AG09309 (cell line): ENCODE results near the gene SLX9.
"Not testable (repeated sequence)": the region's sequence is repeated elsewhere in the genome, so short reads cannot be mapped to it uniquely, and the experiment has no call there.

Source experiments
- DNase-seq: peaks from one replicate; pipeline ENCODE4 v3.0.0-alpha.2; 2010; ENCODE audit warnings: low read depth
- H3K4me3 ChIP-seq: 2 replicates; pipeline ENCODE4 v1.5.1; 2011; ENCODE audit warnings: mild to moderate bottlenecking, low read depth, low read length, moderate library complexity; ENCODE audit not compliant: control insufficient read depth
- CTCF ChIP-seq: IDR thresholded peaks from 2 replicates; pipeline ENCODE4 v1.5.1; 2011; ENCODE audit warnings: mild to moderate bottlenecking, low read depth, low read length, inconsistent platforms; ENCODE audit not compliant: insufficient read depth, control insufficient read depth; ENCODE audit errors: missing control alignments

SLX9 gene

DNA sequence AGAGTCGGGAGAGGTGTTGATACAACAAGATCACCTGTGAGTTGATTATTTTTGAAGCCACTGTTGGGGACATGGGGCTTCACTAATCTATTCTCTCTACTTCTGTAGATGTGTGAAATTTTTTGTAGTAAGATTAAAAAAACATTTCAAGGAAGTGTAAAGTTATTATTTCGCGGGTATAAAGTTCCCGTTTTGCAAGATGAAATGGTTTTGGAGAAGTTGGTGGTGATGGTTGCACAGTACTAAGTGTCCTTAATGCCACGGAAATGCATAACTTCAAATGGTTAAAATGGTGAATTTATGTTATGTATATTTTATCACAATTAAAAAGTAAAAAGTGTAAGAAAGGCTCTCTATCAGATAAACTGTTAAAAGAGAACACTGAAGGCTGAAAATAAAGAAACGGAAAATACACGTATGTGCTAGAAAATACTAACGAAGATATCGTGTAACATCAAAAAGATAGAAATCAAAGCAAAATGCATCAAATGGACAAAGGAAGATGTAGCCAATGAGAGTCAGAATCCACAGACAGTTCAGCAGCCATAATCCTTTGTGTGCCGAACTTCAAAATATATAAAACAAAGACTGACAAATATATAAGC, 16.2 kb upstream of the SLX9 start:
- no peak for TF ChIP-seq CTCF
- no peak for DNase-seq
- no peak overlapping the region for H3K4me3 ChIP-seq

- TF ChIP-seq CTCF, result no peak
- no peak overlapping the region for H3K4me3 ChIP-seq
- DNase-seq, result peak; percentile 62
These were observed 15.0 kb upstream of the SLX9 start for GRCh38 chr21:44924606-44925377.

GRCh38 chr21:44925378-44925755, 14.5 kb upstream of the SLX9 start:
- H3K4me3 ChIP-seq, result no peak overlapping the region
- TF ChIP-seq CTCF, result no peak

DNA sequence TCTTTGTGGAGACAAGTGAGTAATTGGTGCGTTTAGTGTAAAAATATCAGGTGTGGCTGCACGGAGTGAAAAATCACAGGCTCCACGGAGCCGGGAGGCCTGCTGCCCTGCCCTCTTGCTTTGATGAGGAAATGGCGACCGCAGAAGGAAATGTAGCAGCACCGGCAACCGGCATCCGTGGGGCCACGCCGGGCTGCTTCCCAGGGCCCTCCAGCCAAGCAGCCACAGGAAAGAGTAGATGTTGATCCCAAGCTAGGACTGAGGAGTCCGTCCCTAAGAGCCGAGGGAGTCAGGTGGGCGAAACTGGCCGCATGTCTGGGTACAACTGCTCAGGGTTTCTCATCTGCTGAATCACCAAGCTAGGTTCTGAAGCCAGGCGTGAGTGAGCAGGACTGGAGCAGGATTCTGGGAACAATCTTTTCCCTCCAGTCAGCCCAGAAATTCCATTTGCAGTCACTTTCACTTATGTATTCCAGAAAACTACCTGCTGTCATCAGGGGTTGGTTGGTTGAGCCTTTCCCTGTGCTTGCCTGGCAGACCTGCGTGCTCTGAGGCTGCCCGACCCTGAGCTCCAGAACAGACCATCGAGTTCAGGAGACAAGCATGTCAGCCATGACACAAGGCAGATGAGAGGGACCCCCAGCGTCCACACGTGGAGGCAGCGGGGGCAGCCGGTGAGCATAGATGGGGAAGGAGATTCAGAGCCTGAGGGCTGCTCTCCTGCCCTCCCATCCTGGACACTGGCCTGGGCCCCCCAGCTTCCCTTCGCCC, 13.3 kb upstream of the SLX9 start:
- peak; percentile 21 for DNase-seq
- no peak overlapping the region for H3K4me3 ChIP-seq
- TF ChIP-seq CTCF, result no peak

More at GRCh38 chr21:44925378-44925755, 14.5 kb upstream of the SLX9 start:
- DNase-seq, result no peak

- no peak for TF ChIP-seq CTCF
- no peak for DNase-seq
- no peak overlapping the region for H3K4me3 ChIP-seq
These were observed 12.6 kb upstream of the SLX9 start for GRCh38 chr21:44927259-44927586.

GRCh38 chr21:44927587-44928461, 12.0 kb upstream of the SLX9 start:
- peak; percentile 30 for TF ChIP-seq CTCF
- H3K4me3 ChIP-seq, result no peak overlapping the region
- no peak for DNase-seq

DNA sequence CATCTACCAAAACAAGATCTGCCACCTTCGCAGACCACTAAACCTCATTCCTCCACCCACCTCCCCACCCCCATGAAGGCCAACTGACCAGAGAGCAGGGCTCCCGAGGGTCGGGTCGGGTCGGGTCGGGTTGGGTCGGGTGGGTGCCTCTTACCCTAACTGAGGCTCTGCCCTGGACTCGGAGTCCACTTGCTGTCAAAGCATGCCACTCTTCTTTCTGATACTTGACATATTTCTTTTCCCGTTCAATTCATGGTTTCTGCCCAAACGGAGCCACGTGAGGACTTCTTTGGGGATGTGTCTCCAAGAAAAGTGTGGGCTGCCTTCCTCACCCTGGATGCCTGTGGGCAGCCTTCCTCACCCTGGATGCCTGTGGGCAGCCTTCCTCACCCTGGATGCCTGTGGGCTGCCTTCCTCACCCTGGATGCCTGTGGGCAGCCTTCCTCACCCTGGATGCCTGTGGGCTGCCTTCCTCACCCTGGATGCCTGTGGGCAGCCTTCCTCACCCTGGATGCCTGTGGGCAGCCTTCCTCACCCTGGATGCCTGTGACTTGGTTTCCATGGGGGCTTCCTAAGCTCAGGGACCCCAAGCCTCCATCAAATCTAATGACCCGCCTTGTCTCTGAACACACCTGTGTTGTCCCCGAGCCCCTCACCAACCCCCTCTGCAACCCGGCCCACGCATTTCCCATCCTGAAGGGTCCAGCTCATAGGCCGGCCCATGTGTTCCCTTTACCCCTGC, 11.2 kb upstream of the SLX9 start:
- H3K4me3 ChIP-seq, result not testable (repeated sequence)
- DNase-seq, result peak; percentile 40
